ENCODE results near the gene TOR3A.

Gene TOR3A

DNA sequence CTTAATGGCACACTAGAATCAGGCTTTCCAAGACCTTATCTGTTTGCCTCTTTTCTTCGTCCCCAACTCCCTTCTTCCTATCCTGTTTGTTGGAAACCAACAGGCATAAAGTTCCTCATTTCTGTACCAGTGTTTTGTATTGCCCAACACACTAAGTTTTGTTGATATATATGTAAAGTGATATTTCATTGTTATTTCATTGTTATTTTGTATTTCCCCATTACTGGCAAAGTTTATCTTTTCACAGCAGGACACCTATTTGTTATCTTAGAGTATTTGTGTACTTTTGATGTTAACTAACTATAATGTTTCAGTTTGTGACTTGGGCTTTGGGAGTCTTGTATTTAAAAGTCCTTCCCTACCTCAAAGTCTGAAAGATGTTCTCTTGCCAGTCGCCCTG, 29.1 kb upstream of the TOR3A start:
- TF ChIP-seq, protein P1, sequence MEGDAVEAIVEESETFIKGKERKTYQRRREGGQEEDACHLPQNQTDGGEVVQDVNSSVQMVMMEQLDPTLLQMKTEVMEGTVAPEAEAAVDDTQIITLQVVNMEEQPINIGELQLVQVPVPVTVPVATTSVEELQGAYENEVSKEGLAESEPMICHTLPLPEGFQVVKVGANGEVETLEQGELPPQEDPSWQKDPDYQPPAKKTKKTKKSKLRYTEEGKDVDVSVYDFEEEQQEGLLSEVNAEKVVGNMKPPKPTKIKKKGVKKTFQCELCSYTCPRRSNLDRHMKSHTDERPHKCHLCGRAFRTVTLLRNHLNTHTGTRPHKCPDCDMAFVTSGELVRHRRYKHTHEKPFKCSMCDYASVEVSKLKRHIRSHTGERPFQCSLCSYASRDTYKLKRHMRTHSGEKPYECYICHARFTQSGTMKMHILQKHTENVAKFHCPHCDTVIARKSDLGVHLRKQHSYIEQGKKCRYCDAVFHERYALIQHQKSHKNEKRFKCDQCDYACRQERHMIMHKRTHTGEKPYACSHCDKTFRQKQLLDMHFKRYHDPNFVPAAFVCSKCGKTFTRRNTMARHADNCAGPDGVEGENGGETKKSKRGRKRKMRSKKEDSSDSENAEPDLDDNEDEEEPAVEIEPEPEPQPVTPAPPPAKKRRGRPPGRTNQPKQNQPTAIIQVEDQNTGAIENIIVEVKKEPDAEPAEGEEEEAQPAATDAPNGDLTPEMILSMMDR (IDR thresholded peaks at IDR 0.05; ENCODE audit: low read depth, low read length, missing control alignments): no peak
- H3K4me3 ChIP-seq (ENCODE audit: low read depth, low read length): no peak overlapping the region
- DNase-seq (ENCODE audit: low read depth): no peak

DNA sequence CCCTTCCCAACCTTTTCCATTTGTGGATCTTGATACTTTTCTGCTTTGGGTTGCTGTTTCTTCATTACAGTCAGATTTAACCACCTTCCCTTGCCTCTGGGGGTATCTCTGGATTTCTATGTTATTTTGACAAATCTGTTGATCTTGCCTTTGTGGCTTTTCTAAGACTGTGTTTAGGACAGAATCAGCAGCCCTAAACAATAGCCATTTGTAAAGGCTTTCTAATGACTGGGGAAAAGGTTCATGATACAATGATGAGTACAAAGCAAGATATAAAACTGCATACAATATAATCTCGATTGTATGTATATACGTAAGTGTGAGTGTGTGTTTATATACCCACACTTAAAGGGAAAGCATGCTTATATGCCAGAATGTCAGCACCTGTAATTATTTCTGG, 28.4 kb upstream of the TOR3A start:
- TF ChIP-seq, protein P1 (IDR thresholded peaks at IDR 0.05; ENCODE audit: low read depth, low read length, missing control alignments): no peak

DNA sequence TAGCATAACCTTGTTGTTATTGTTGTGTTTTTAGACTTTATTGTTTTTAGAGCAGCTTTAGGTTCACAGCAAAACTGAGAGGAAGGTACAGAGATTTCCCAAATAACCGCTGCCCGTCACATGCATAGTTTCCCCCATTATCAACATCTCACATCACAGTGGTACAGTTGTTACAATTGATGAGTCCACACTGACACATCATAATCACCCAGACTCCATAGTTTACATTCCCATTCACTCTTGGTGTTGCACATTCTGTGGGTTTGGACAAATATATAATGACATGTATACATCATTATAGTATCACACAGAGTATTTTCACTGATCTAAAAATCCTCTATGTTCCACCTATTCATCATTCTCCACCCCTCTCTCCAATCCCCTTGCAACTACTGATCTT, 25.9 kb upstream of the TOR3A start:
- TF ChIP-seq, protein P1 (IDR thresholded peaks at IDR 0.05; ENCODE audit: low read depth, low read length, missing control alignments): no peak
- no peak overlapping the region for H3K4me3 ChIP-seq (ENCODE audit: low read depth, low read length)
- no peak for DNase-seq (ENCODE audit: low read depth)

More for the DNA sequence above, 28.4 kb upstream of the TOR3A start:
- H3K4me3 ChIP-seq (ENCODE audit: low read depth, low read length): no peak overlapping the region
- DNase-seq (ENCODE audit: low read depth): no peak

DNA sequence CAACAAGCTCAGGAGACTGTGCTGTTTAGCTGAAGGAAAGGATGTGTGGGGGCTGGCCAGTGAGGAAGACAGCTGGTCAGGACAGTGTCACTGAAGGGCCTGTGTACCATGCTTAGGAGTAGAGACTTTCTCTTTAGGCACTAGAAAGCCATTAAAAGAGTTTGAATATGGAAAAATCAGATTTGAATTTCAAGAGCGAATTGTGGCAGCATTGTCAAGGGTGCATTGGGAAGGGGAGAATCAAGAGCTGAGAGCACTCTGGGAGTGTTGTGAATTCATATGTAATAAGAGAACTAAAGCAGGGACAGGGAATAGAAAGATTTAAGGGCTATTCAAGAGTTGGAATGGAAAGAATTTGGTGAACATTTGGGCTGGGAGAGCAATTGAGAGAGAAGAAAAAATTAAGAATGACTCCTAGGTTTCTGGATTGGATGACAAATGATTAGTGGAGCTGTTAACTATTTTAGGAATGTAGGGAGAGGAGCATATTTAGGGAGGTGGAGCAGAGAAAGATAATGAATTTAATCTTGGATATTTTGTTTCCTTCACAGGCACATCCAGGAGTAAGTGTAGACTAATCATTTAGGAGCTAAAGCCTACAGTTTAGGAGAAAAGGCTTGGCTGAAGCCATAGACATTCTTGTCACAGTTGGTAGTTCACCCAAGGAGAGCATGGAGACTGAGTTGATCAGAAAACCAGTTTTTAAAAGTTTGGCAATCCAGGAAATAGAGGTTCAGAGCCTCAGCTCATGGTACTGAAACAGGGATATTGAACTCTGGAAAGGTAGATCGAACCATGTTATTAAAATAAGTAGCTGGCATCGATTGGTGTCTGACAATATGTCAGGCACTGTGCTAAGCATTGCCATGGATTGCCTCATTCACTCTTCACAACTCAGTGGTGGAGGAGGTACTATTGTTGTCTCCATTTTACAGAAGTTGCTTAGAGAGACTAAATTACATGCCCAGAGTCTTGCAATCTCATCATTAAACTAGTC, 23.1 kb upstream of the TOR3A start:
- no peak for DNase-seq (ENCODE audit: low read depth)
- no peak overlapping the region for H3K4me3 ChIP-seq (ENCODE audit: low read depth, low read length)
- TF ChIP-seq, protein P1 (IDR thresholded peaks at IDR 0.05; ENCODE audit: low read depth, low read length, missing control alignments): no peak

DNA sequence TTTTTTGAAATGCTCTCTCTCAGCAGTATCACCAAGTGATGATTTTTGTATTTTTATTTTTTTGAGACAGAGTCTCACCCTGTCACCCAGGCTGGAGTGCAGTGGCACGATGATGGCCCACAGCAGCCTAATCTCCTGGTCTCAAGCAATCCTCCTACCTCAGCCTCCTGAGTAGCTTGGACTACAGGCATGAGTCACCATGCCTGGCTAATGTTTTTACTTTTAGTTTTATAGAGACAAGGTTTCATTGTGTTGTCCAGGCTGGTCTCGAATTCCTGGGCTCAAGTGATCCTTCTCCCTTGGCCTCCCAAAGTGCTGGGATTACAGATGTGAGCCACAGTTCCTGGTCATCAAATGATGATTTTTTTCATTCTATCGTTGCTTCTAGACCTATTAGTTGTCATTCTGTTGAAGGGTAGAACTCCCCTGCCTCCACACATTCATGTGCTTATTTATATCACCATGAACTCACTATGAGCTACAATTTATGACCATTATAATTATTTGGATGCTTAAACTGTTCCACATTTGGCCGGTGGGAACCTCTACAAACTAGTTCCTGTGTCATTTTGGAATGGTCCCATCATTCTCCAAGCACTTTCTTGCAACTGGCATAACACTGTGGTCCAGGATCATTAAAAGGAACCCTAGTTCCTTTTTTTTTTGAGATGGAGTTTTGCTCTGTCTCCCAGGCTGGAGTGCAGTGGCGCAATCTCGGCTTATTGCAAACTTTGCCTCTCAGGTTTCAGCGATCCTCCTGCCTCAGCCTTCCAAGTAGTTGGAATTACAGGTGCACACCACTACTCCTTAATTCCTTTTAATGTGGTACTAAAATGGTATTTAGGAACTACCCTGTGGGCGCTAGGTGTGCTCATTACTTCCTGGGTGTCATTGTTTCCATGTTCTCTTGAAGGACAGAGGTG, 20.2 kb upstream of the TOR3A start:
- H3K4me3 ChIP-seq (ENCODE audit: low read depth, low read length): no peak overlapping the region
- TF ChIP-seq, protein P1 (IDR thresholded peaks at IDR 0.05; ENCODE audit: low read depth, low read length, missing control alignments): no peak
- no peak for DNase-seq (ENCODE audit: low read depth)

DNA sequence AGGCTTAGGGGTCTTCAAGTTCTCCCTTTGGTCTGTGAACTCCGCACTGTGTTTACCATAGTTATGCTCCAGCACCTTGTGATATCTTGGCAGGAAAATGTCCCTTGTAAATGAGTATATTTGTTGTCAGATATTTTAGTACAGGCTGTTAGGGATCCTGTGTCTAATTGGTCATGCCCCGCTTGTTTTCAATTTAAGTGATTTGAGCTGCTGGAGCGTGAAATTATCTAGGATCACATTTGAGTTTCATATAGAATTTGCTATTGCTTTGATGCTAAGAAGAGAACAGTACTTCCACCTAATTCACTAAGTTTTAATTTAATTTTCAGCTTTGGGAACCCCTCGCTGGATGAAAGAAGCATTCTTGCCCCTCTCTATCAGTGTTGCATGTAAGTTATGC, 15.4 kb upstream of the TOR3A start:
- H3K4me3 ChIP-seq (ENCODE audit: low read depth, low read length): no peak overlapping the region
- TF ChIP-seq, protein P1 (IDR thresholded peaks at IDR 0.05; ENCODE audit: low read depth, low read length, missing control alignments): no peak

More for the DNA sequence above, 15.4 kb upstream of the TOR3A start:
- DNase-seq (ENCODE audit: low read depth): no peak

Data from GM12864 (cell line).